ENCODE data around the gene PTPN21. TPM values are rescaled to one million over a fixed set of nuclear protein-coding genes. Genes with fewer than 3 reads are reported as not detected.

The PTPN21 gene
- total and polyA plus RNA-seq, 2 of the 13 experiments (the other 11 are each of a cell fraction or from before 2014, with no cell fraction given): 2.0 to 3.7 TPM

DNA sequence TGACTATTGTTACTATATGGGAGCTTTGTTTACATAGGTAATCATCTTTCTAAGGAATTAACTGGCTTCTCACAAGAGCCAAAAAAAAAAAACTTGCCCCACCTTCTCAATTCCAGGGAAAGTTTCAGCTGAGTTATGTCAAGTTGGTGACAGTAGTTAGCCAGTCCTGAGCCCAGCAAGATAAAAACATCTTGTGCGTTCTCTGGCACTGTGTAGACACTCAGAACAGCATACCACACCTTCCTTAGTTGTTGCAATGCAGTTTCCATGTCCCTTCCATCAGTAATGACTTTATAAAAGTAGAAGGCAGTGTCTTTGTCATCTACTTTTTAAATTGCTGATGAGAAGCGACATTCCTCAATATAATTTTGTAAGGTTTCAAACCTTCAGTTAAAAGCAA is 50.2 kb downstream of the PTPN21 start:
- H3K27me3 ChIP-seq (ENCODE audit: control insufficient read depth in 1 of 2, insufficient read depth in 2 of 2, low read length in 2 of 2): no peaks in the 10 kb centered on the region
- H3K4me2 ChIP-seq (ENCODE audit: low read depth, low read length): no peak overlapping the region
- H3K36me3 ChIP-seq (replicated peaks in 1 of 2; ENCODE audit: control insufficient read depth in 1 of 2, insufficient read depth in 2 of 2, low read length in 2 of 2): peaks cover 3 to 6% of the 10 kb centered on the region in 2 experiments; a peak in 2 of 5 replicates
- WGBS (ENCODE audit: low lambda C conversion rate): 87% methylated on average over 2 of the region's 2 CpGs
- no peak for TF ChIP-seq SP2 (CRISPR knock-in tag; IDR thresholded peaks at IDR 0.05)
- no peak for TF ChIP-seq SPEN (CRISPR knock-in tag; IDR thresholded peaks at IDR 0.05; ENCODE audit: low read depth)
- TF ChIP-seq ZNF121 (CRISPR knock-in tag; IDR thresholded peaks at IDR 0.05): no peak
- no peak for TF ChIP-seq ZNF24 (IDR thresholded peaks at IDR 0.05)
- no peak for TF ChIP-seq ZNF33A (CRISPR knock-in tag; IDR thresholded peaks at IDR 0.05; ENCODE audit: borderline replicate concordance)
- TF ChIP-seq ZBTB7A (CRISPR knock-in tag; IDR thresholded peaks at IDR 0.05): no peak
- TF ChIP-seq STAT6 (CRISPR knock-in tag; IDR thresholded peaks at IDR 0.05; ENCODE audit: borderline replicate concordance): no peak
- TF ChIP-seq, protein P1, sequence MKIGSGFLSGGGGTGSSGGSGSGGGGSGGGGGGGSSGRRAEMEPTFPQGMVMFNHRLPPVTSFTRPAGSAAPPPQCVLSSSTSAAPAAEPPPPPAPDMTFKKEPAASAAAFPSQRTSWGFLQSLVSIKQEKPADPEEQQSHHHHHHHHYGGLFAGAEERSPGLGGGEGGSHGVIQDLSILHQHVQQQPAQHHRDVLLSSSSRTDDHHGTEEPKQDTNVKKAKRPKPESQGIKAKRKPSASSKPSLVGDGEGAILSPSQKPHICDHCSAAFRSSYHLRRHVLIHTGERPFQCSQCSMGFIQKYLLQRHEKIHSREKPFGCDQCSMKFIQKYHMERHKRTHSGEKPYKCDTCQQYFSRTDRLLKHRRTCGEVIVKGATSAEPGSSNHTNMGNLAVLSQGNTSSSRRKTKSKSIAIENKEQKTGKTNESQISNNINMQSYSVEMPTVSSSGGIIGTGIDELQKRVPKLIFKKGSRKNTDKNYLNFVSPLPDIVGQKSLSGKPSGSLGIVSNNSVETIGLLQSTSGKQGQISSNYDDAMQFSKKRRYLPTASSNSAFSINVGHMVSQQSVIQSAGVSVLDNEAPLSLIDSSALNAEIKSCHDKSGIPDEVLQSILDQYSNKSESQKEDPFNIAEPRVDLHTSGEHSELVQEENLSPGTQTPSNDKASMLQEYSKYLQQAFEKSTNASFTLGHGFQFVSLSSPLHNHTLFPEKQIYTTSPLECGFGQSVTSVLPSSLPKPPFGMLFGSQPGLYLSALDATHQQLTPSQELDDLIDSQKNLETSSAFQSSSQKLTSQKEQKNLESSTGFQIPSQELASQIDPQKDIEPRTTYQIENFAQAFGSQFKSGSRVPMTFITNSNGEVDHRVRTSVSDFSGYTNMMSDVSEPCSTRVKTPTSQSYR (CRISPR knock-in tag; IDR thresholded peaks at IDR 0.05; ENCODE audit: borderline replicate concordance): no peak
- TF ChIP-seq RAD51 (IDR thresholded peaks at IDR 0.05; ENCODE audit: borderline replicate concordance): no peak
- TF ChIP-seq ATAD3A (CRISPR knock-in tag; IDR thresholded peaks at IDR 0.05): no peak
- no peaks in the 10 kb centered on the region for H3K9me3 ChIP-seq (ENCODE audit: low read length)
- no TSS peak for BruUV-seq (replicated peaks)
- ATAC-seq (no peak), DNase-seq (ENCODE audit: low spot score) (no peak), FAIRE-seq (no peak)
- ChIA-PET CTCF (ENCODE audit: low intra/inter-chr PET ratio, low total read pairs) (no interaction called here), POLR2A (no interaction called here)
- H3K27ac ChIP-seq (ENCODE audit: extremely low read length, insufficient read depth, low read length): no peak overlapping the region
- H3K79me2 ChIP-seq (ENCODE audit: insufficient read depth, low read length): no peaks in the 10 kb centered on the region
- intact Hi-C loops (cut with micrococcal nuclease; ENCODE audit: unreplicated experiment) (no loop called here), in situ Hi-C loops (cut with HindIII; ENCODE audit: extremely low pct_ligation_motif_present, low pct_unique_long_range_greater_than_20kb) (no loop called here)
- H3K9ac ChIP-seq (ENCODE audit: insufficient read depth, low read depth, low read length): no peak overlapping the region
- H4K20me1 ChIP-seq (ENCODE audit: insufficient read depth, low read length): no peaks in the 10 kb centered on the region
- H3K4me3 ChIP-seq (replicated peaks in 1 of 3; ENCODE audit: insufficient read depth in 1 of 3, low read depth in 2 of 3, low read length in 3 of 3): no peak overlapping the region
- no peak overlapping the region for H2AFZ ChIP-seq (ENCODE audit: low read length)
- no peaks in the 10 kb centered on the region for H3K4me1 ChIP-seq (ENCODE audit: insufficient read depth, low read length)
